Keratinocyte (primary cell): ENCODE measurements around the gene SPTBN4. TPM values are rescaled to one million over a fixed set of nuclear protein-coding genes. Genes with fewer than 3 reads are reported as not detected.

Experiments used
- DNase-seq: peaks from one replicate; pipeline ENCODE4 v3.0.0-alpha.2; 2011; ENCODE audit warnings: low read depth, missing footprints, low spot score
- FAIRE-seq: peaks from 2 replicates; lab custom pipeline; 2011; peaks lifted over from hg19 to GRCh38; lab: Jason Lieb, UNC
- H2AFZ ChIP-seq: 2 replicates; pipeline ENCODE4 v1.6.0; 2012; ENCODE audit warnings: low read length, control low read depth, inconsistent platforms; ENCODE audit not compliant: control insufficient read depth
- H3K27ac ChIP-seq: 2 replicates; pipeline ENCODE4 v1.5.1; 2011; ENCODE audit warnings: low read length; ENCODE audit not compliant: control insufficient read depth, insufficient read depth
- H3K27me3 ChIP-seq: 3 replicates; pipeline ENCODE4 v1.6.0; 2011; ENCODE audit warnings: low read length; ENCODE audit not compliant: control insufficient read depth, insufficient read depth; ENCODE audit errors: extremely low read depth
- H3K36me3 ChIP-seq, 2 experiments: 2 replicates in 1 of 2; 3 replicates in 1 of 2; pipeline ENCODE4 v1.5.1; 2011; ENCODE audit warnings: low read length in 2 of 2, mild to moderate bottlenecking in 1 of 2; ENCODE audit not compliant: control insufficient read depth in 2 of 2, insufficient read depth in 2 of 2; ENCODE audit errors: extremely low read depth in 1 of 2
- H3K4me1 ChIP-seq: 3 replicates; pipeline ENCODE4 v1.5.1; 2011; ENCODE audit warnings: low read length; ENCODE audit not compliant: control insufficient read depth, insufficient read depth; ENCODE audit errors: extremely low read depth
- H3K4me2 ChIP-seq: 3 replicates; pipeline ENCODE4 v1.6.0; 2011; ENCODE audit warnings: low read depth, low read length; ENCODE audit not compliant: control insufficient read depth, insufficient read depth; ENCODE audit errors: extremely low read depth
- H3K4me3 ChIP-seq, 3 experiments: fragments of 200-600 bp in 1 of 3; sonication (generic) in 1 of 3; 2 replicates in 2 of 3; 3 replicates in 1 of 3; pipeline ENCODE4 v1.5.1; 2011 to 2016; ENCODE audit warnings: low read length in 3 of 3, mild to moderate bottlenecking in 3 of 3, control low read depth in 2 of 3, inconsistent platforms in 1 of 3, low read depth in 1 of 3, mixed read lengths in 1 of 3, mixed run types in 1 of 3, moderate library complexity in 1 of 3; ENCODE audit not compliant: control insufficient read depth in 2 of 3, insufficient read depth in 2 of 3; ENCODE audit errors: extremely low read depth in 1 of 3
- H3K79me2 ChIP-seq: 2 replicates; pipeline ENCODE4 v1.6.0; 2012; ENCODE audit warnings: low read length; ENCODE audit not compliant: control insufficient read depth, insufficient read depth
- H3K9ac ChIP-seq: 3 replicates; pipeline ENCODE4 v1.6.0; 2011; ENCODE audit warnings: low read length; ENCODE audit not compliant: control insufficient read depth, insufficient read depth; ENCODE audit errors: extremely low read depth
- H3K9me1 ChIP-seq: 3 replicates; pipeline ENCODE4 v1.6.0; 2011; ENCODE audit warnings: low read length; ENCODE audit not compliant: control insufficient read depth, insufficient read depth; ENCODE audit errors: extremely low read depth
- H3K9me3 ChIP-seq: 2 replicates; pipeline ENCODE4 v1.5.1; 2012; ENCODE audit warnings: low read depth, low read length; ENCODE audit not compliant: control insufficient read depth
- H4K20me1 ChIP-seq: 3 replicates; pipeline ENCODE4 v1.6.0; 2011; ENCODE audit warnings: low read length; ENCODE audit not compliant: control insufficient read depth, insufficient read depth; ENCODE audit errors: extremely low read depth
- EZH2 ChIP-seq: IDR thresholded peaks from one replicate; pipeline ENCODE4 v1.6.1; 2012; ENCODE audit warnings: inconsistent platforms, mild to moderate bottlenecking, low read length, moderate library complexity
- dilution Hi-C: fragments of 300-500 bp; cut with MboI; formaldehyde crosslinking; loops from one replicate; pipeline ENCODE4 v1.7.0; 2020; ENCODE audit warnings: low sequenced_read_pairs; ENCODE audit not compliant: extremely low pct_ligation_motif_present
- polyA plus RNA-seq, 5 experiments: library from polyadenylated mRNA; depleted of rRNA in 3 of 5; stranded (reverse) in 3 of 5; stranded (forward) in 1 of 5; unstranded in 1 of 5; fragments of >200 nt; gene quantifications; 1 replicate in 1 of 5; 2 replicates in 3 of 5; 3 replicates in 1 of 5; pipeline versions ENCODE4 v1.2.1 to v1.2.3, GENCODE V29; 2011 to 2012; ENCODE audit warnings: missing spikeins in 2 of 5, low read depth in 1 of 5, low replicate concordance in 1 of 5
- TF ChIP-seq, protein P1 (sequence below), 3 experiments: IDR thresholded peaks in 1 of 3; conservative IDR thresholded peaks in 1 of 3; optimal IDR thresholded peaks in 1 of 3; 2 replicates in 2 of 3; 3 replicates in 1 of 3; pipeline versions ENCODE3 to v1.5.1; 2011; ENCODE audit warnings: low read length in 3 of 3, mild to moderate bottlenecking in 3 of 3, moderate library complexity in 2 of 3, control low read depth in 1 of 3, inconsistent platforms in 1 of 3; ENCODE audit not compliant: insufficient read depth in 2 of 3; ENCODE audit errors: extremely low read depth in 1 of 3

Gene SPTBN4
- polyA plus RNA-seq, 1 donor (not counting 4 experiments of a cell fraction or from before 2014, with no cell fraction given), result 0.17 TPM

DNA sequence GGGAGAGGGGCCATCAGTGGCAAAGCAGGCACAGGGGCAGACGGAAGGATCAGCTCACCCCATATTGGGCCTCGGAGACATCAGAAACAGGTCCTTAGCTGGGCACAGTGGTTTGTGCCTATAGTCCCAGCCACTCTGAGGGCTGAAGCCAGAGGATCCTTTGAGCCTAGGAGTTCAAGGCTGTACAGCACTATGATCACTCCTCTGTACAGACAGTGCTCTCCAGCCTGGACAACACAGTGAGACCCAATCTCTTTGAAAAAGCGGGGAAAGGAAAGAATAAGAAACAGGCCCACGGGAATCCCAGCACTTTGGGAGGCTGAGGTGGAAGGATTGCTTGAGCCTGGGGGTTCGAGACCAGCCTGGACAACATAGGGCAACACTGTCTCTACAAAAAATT lies 47.0 kb upstream of the SPTBN4 start:
- dilution Hi-C loops, result no loop called here
- Histone ChIP-seq H3K4me1 (peaks cover 10% of the 10 kb centered on the region), H3K4me2 (no peak overlapping the region)

DNA sequence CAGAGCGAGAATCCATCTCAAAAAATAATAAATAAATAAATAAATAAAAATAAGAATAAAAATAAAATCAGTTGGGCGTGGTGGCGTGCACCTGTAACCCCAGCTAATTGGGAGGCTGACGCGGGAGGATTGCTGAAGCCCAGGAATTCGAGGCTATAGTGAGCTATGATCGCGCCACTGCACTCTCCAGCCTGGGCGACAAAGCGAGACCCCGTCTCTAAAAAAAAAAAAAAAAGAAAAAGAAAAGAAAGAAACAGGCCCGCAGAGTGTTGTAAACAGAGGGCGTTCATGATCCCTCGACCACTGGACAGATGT lies 46.4 kb upstream of the SPTBN4 start:
- FAIRE-seq, result no peak
- peaks cover 10% of the 10 kb centered on the region for H3K4me1 ChIP-seq

More for the DNA sequence above, 47.0 kb upstream of the SPTBN4 start:
- no peak for TF ChIP-seq EZH2
- TF ChIP-seq, protein P1, sequence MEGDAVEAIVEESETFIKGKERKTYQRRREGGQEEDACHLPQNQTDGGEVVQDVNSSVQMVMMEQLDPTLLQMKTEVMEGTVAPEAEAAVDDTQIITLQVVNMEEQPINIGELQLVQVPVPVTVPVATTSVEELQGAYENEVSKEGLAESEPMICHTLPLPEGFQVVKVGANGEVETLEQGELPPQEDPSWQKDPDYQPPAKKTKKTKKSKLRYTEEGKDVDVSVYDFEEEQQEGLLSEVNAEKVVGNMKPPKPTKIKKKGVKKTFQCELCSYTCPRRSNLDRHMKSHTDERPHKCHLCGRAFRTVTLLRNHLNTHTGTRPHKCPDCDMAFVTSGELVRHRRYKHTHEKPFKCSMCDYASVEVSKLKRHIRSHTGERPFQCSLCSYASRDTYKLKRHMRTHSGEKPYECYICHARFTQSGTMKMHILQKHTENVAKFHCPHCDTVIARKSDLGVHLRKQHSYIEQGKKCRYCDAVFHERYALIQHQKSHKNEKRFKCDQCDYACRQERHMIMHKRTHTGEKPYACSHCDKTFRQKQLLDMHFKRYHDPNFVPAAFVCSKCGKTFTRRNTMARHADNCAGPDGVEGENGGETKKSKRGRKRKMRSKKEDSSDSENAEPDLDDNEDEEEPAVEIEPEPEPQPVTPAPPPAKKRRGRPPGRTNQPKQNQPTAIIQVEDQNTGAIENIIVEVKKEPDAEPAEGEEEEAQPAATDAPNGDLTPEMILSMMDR (optimal IDR thresholded peaks at IDR 0.05 in 1 of 3, IDR thresholded peaks at IDR 0.05 in 1 of 3, conservative IDR thresholded peaks at IDR 0.05 in 1 of 3; ENCODE audit: extremely low read depth in 1 of 3, insufficient read depth in 2 of 3, low read length in 3 of 3), result no peak
- FAIRE-seq (no peak), DNase-seq (no peak)
- no peak overlapping the region for H3K27ac ChIP-seq
- no peak overlapping the region for H3K4me3 ChIP-seq
- no peak overlapping the region for H2AFZ ChIP-seq
- no peaks in the 10 kb centered on the region for H4K20me1 ChIP-seq
- peaks cover 25% of the 10 kb centered on the region for H3K79me2 ChIP-seq
- no peak overlapping the region for H3K9ac ChIP-seq
- H3K36me3 ChIP-seq, result peaks cover 0 to 6% of the 10 kb centered on the region in 2 experiments
- H3K9me1 ChIP-seq, result no peaks in the 10 kb centered on the region
- H3K9me3 ChIP-seq, result no peaks in the 10 kb centered on the region
- H3K27me3 ChIP-seq, result no peaks in the 10 kb centered on the region

More for the DNA sequence above, 46.4 kb upstream of the SPTBN4 start:
- no peaks in the 10 kb centered on the region for H4K20me1 ChIP-seq
- TF ChIP-seq, protein P1 (optimal IDR thresholded peaks at IDR 0.05 in 1 of 3, IDR thresholded peaks at IDR 0.05 in 1 of 3, conservative IDR thresholded peaks at IDR 0.05 in 1 of 3; ENCODE audit: extremely low read depth in 1 of 3, insufficient read depth in 2 of 3, low read length in 3 of 3), result no peak
- peak overlapping the region; percentile 86 for H3K9ac ChIP-seq
- H3K4me2 ChIP-seq, result peak overlapping the region; percentile 96
- no peaks in the 10 kb centered on the region for H3K9me1 ChIP-seq
- peaks cover 0 to 6% of the 10 kb centered on the region in 2 experiments for H3K36me3 ChIP-seq
- no peaks in the 10 kb centered on the region for H3K9me3 ChIP-seq
- DNase-seq, result no peak
- H3K79me2 ChIP-seq, result peaks cover 28% of the 10 kb centered on the region
- H2AFZ ChIP-seq, result no peak overlapping the region
- H3K27me3 ChIP-seq, result no peaks in the 10 kb centered on the region
- H3K27ac ChIP-seq, result peak overlapping the region; percentile 90
- dilution Hi-C loops, result no loop called here
- peak overlapping the region; percentile 46 to 77 (median 75) for H3K4me3 ChIP-seq
